Upper lobe of left lung (tissue), 4 donors: Measurements from ENCODE around the gene MYO1C.
A peak's percentile ranks its signal among the peaks of the same experiment; 100 is the strongest.

Experiments used
- CTCF ChIP-seq, 6 experiments: fragments of 450-650 bp in 4 of 6; fragments of 200-600 bp in 2 of 6; sonication (generic) in 2 of 6; IDR thresholded peaks; one replicate each; pipeline ENCODE4 v1.5.1; 2016 to 2019; ENCODE audit warnings: antibody characterized with exemption in 6 of 6
- EP300 ChIP-seq, 4 donors: sonication (generic); formaldehyde crosslinking; IDR thresholded peaks; one replicate each; pipeline ENCODE4 v1.5.1; 2017; ENCODE audit warnings: antibody characterized with exemption in 4 of 4, control low read depth in 2 of 4
- POLR2A ChIP-seq, 4 donors: fragments of 450-650 bp; IDR thresholded peaks; one replicate each; pipeline ENCODE4 v1.5.1; 2016 to 2017; ENCODE audit warnings: antibody characterized with exemption in 4 of 4, mild to moderate bottlenecking in 2 of 4
- POLR2AphosphoS5 ChIP-seq, 2 donors: sonication (generic); formaldehyde crosslinking; IDR thresholded peaks; one replicate each; pipeline ENCODE4 v1.5.1; 2017; ENCODE audit warnings: antibody characterized with exemption in 2 of 2

DNA sequence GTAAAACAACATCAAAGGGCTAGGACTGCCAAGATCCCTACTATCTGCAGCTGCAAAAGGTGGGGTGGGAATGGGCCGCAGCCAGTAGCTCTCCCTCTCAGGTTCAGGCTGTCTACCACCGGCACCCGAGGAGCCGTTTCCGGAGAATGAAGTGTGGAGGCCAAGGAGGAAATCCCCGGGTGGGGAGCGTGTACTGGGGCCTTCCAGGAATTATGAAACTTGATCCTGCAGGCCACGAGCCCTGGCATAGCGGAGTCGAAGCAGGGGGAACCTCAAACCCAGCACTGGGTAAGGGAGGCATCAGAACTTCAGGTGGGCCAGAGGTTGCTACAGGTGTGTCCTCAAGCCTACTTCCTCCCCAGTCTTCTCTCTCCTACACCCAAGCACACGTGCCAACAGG, 18.8 kb upstream of the MYO1C start:
- TF ChIP-seq POLR2AphosphoS5 (IDR thresholded peaks at IDR 0.05), result peak in 1 of 2 donors; percentile 43
- TF ChIP-seq POLR2A (IDR thresholded peaks at IDR 0.05), result no peak
- TF ChIP-seq CTCF (IDR thresholded peaks at IDR 0.05), result no peak
- TF ChIP-seq EP300 (IDR thresholded peaks at IDR 0.05), result peak in 1 of 4 donors; percentile 28
